ENCODE measurements around the gene HLA-DRB5.

DNA sequence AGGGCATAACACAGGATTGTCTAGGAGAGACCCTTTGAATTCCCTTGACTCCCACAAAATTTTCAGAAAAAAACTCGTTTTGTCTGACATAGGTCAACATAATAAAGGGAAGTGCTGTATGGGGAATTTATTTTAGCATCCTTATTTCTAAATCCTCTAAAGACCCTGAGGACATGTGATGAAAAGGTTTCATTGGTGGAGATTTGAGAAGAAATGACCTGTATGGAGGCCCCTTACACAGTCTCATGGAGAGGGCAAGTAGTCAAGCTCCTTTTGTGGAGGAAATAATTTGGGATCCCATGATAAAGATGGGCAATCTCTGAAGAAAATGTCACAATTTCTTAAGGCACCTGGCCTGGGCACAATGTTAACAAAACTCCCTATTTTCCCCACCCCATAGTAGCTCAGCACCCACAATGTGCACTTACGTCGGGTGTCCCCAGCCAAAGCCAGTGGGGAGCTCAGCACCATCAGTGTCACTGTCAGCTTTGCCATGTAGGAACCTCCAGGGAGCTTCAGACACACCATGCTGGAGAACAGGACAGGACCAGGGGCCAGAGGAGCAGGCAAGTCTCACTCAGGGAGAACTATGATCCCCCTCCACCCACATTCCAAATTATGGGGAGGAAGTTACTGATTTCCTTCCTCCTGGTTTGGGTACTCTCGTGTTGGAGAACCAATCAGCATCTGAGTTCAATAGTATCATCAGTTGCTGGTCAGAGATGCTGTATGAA lies at the start of gene HLA-DRB5:
- TF ChIP-seq POLR2AphosphoS5 (IDR thresholded peaks at IDR 0.05; ENCODE audit: low read depth, low read length) (peak; percentile 85), TAF1 (IDR thresholded peaks at IDR 0.05; ENCODE audit: borderline replicate concordance, low read depth, low read length) (peak; percentile 65; the same call in 1 of the 2 replicates)
